ENCODE results near the gene HMX1.

Gene HMX1

GRCh38 chr4:8817096-8817812, 54.4 kb downstream of the HMX1 start:
- no peak for DNase-seq

All from HCEC 1CT (cell line).